GM19351 (cell line): ENCODE results near the gene CBY2.

ENCODE experiments used
- ATAC-seq: cut with Tn5 transposase; IDR thresholded peaks from one replicate; pipeline ENCODE4 v1.9.1; 2021; ENCODE audit warnings: mild to moderate bottlenecking, moderate library complexity; ENCODE audit not compliant: unreplicated experiment

Gene CBY2

GRCh38 chr13:45700971-45701900, 884 bp upstream of the CBY2 start:
- peak; percentile 60 for ATAC-seq

GRCh38 chr13:45702869-45703391, 810 bp downstream of the CBY2 start:
- ATAC-seq: no peak

GRCh38 chr13:45704211-45704739, 2.2 kb downstream of the CBY2 start:
- no peak for ATAC-seq

GRCh38 chr13:45704854-45705695, 3.0 kb downstream of the CBY2 start:
- ATAC-seq: no peak

GRCh38 chr13:45705918-45706317, 3.8 kb downstream of the CBY2 start:
- peak; percentile 54 for ATAC-seq

- ATAC-seq: no peak
Observed at GRCh38 chr13:45707516-45708100, 5.5 kb downstream of the CBY2 start.

- no peak for ATAC-seq
Observed at GRCh38 chr13:45711951-45712350, 9.8 kb downstream of the CBY2 start.

GRCh38 chr13:45713106-45713690, 11.1 kb downstream of the CBY2 start:
- no peak for ATAC-seq

- ATAC-seq: no peak
Observed at GRCh38 chr13:45713721-45714120, 11.6 kb downstream of the CBY2 start.

GRCh38 chr13:45714170-45714569, 12.1 kb downstream of the CBY2 start:
- ATAC-seq: no peak

GRCh38 chr13:45715351-45715750, 13.2 kb downstream of the CBY2 start:
- no peak for ATAC-seq

- no peak for ATAC-seq
Observed at GRCh38 chr13:45717349-45717748, 15.2 kb downstream of the CBY2 start.

GRCh38 chr13:45718063-45718462, 15.9 kb downstream of the CBY2 start:
- ATAC-seq: no peak

- no peak for ATAC-seq
Observed at GRCh38 chr13:45718992-45719391, 16.9 kb downstream of the CBY2 start.

- ATAC-seq: no peak
Observed at GRCh38 chr13:45721203-45721731, 19.1 kb downstream of the CBY2 start.

- no peak for ATAC-seq
Observed at GRCh38 chr13:45723798-45724197, 21.7 kb downstream of the CBY2 start.

GRCh38 chr13:45728759-45729158, 26.6 kb downstream of the CBY2 start:
- ATAC-seq: peak; percentile 58

GRCh38 chr13:45731455-45731854, 29.3 kb downstream of the CBY2 start:
- ATAC-seq: no peak

GRCh38 chr13:45732916-45733315, 30.8 kb downstream of the CBY2 start:
- ATAC-seq: no peak

- no peak for ATAC-seq
Observed at GRCh38 chr13:45733361-45733760, 31.2 kb downstream of the CBY2 start.
